Keratinocyte (primary cell): ENCODE measurements around the gene NDUFS2. TPM values are rescaled to one million over a fixed set of nuclear protein-coding genes. Genes with fewer than 3 reads are reported as not detected.

Experiments
- DNase-seq: peaks from one replicate; pipeline ENCODE4 v3.0.0-alpha.2; 2011; ENCODE audit warnings: low read depth, missing footprints, low spot score
- FAIRE-seq: peaks from 2 replicates; lab custom pipeline; 2011; peaks lifted over from hg19 to GRCh38; lab: Jason Lieb, UNC
- H2AFZ ChIP-seq: 2 replicates; pipeline ENCODE4 v1.6.0; 2012; ENCODE audit warnings: low read length, control low read depth, inconsistent platforms; ENCODE audit not compliant: control insufficient read depth
- H3K27ac ChIP-seq: 2 replicates; pipeline ENCODE4 v1.5.1; 2011; ENCODE audit warnings: low read length; ENCODE audit not compliant: control insufficient read depth, insufficient read depth
- H3K27me3 ChIP-seq: 3 replicates; pipeline ENCODE4 v1.6.0; 2011; ENCODE audit warnings: low read length; ENCODE audit not compliant: control insufficient read depth, insufficient read depth; ENCODE audit errors: extremely low read depth
- H3K36me3 ChIP-seq, 2 experiments: 2 replicates in 1 of 2; 3 replicates in 1 of 2; pipeline ENCODE4 v1.5.1; 2011; ENCODE audit warnings: low read length in 2 of 2, mild to moderate bottlenecking in 1 of 2; ENCODE audit not compliant: control insufficient read depth in 2 of 2, insufficient read depth in 2 of 2; ENCODE audit errors: extremely low read depth in 1 of 2
- H3K4me1 ChIP-seq: 3 replicates; pipeline ENCODE4 v1.5.1; 2011; ENCODE audit warnings: low read length; ENCODE audit not compliant: control insufficient read depth, insufficient read depth; ENCODE audit errors: extremely low read depth
- H3K4me2 ChIP-seq: 3 replicates; pipeline ENCODE4 v1.6.0; 2011; ENCODE audit warnings: low read depth, low read length; ENCODE audit not compliant: control insufficient read depth, insufficient read depth; ENCODE audit errors: extremely low read depth
- H3K4me3 ChIP-seq, 3 experiments: fragments of 200-600 bp in 1 of 3; sonication (generic) in 1 of 3; 2 replicates in 2 of 3; 3 replicates in 1 of 3; pipeline ENCODE4 v1.5.1; 2011 to 2016; ENCODE audit warnings: low read length in 3 of 3, mild to moderate bottlenecking in 3 of 3, control low read depth in 2 of 3, inconsistent platforms in 1 of 3, low read depth in 1 of 3, mixed read lengths in 1 of 3, mixed run types in 1 of 3, moderate library complexity in 1 of 3; ENCODE audit not compliant: control insufficient read depth in 2 of 3, insufficient read depth in 2 of 3; ENCODE audit errors: extremely low read depth in 1 of 3
- H3K79me2 ChIP-seq: 2 replicates; pipeline ENCODE4 v1.6.0; 2012; ENCODE audit warnings: low read length; ENCODE audit not compliant: control insufficient read depth, insufficient read depth
- H3K9ac ChIP-seq: 3 replicates; pipeline ENCODE4 v1.6.0; 2011; ENCODE audit warnings: low read length; ENCODE audit not compliant: control insufficient read depth, insufficient read depth; ENCODE audit errors: extremely low read depth
- H3K9me1 ChIP-seq: 3 replicates; pipeline ENCODE4 v1.6.0; 2011; ENCODE audit warnings: low read length; ENCODE audit not compliant: control insufficient read depth, insufficient read depth; ENCODE audit errors: extremely low read depth
- H3K9me3 ChIP-seq: 2 replicates; pipeline ENCODE4 v1.5.1; 2012; ENCODE audit warnings: low read depth, low read length; ENCODE audit not compliant: control insufficient read depth
- H4K20me1 ChIP-seq: 3 replicates; pipeline ENCODE4 v1.6.0; 2011; ENCODE audit warnings: low read length; ENCODE audit not compliant: control insufficient read depth, insufficient read depth; ENCODE audit errors: extremely low read depth
- EZH2 ChIP-seq: IDR thresholded peaks from one replicate; pipeline ENCODE4 v1.6.1; 2012; ENCODE audit warnings: inconsistent platforms, mild to moderate bottlenecking, low read length, moderate library complexity
- dilution Hi-C: fragments of 300-500 bp; cut with MboI; formaldehyde crosslinking; loops from one replicate; pipeline ENCODE4 v1.7.0; 2020; ENCODE audit warnings: low sequenced_read_pairs; ENCODE audit not compliant: extremely low pct_ligation_motif_present
- polyA plus RNA-seq, 5 experiments: library from polyadenylated mRNA; depleted of rRNA in 3 of 5; stranded (reverse) in 3 of 5; stranded (forward) in 1 of 5; unstranded in 1 of 5; fragments of >200 nt; gene quantifications; 1 replicate in 1 of 5; 2 replicates in 3 of 5; 3 replicates in 1 of 5; pipeline versions ENCODE4 v1.2.1 to v1.2.3, GENCODE V29; 2011 to 2012; ENCODE audit warnings: missing spikeins in 2 of 5, low read depth in 1 of 5, low replicate concordance in 1 of 5
- TF ChIP-seq, protein P1 (sequence below), 3 experiments: IDR thresholded peaks in 1 of 3; conservative IDR thresholded peaks in 1 of 3; optimal IDR thresholded peaks in 1 of 3; 2 replicates in 2 of 3; 3 replicates in 1 of 3; pipeline versions ENCODE3 to v1.5.1; 2011; ENCODE audit warnings: low read length in 3 of 3, mild to moderate bottlenecking in 3 of 3, moderate library complexity in 2 of 3, control low read depth in 1 of 3, inconsistent platforms in 1 of 3; ENCODE audit not compliant: insufficient read depth in 2 of 3; ENCODE audit errors: extremely low read depth in 1 of 3

Gene NDUFS2
- polyA plus RNA-seq, 1 donor (not counting 4 experiments of a cell fraction or from before 2014, with no cell fraction given), result 136 TPM

DNA sequence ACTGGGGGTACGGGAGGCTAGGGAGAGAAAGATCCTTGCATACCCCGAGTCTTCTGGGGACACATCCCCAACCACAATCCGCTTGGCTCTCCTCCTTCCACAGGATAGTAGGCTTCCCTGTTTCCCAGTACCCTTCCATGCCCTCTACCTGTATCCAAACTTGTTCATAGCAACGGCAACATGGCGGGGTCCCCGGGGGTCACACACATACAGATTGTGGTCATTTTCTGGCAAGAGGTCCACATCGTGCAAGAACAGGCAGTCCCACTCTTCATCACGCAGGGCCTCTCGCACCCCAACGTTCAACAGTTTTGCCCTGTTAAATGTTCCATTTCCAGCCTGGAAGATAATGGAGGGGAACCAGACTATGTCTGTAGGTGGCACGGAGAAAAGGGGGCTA lies 28.5 kb upstream of the NDUFS2 start:
- no peak overlapping the region for H3K9ac ChIP-seq
- H3K4me3 ChIP-seq, result no peak overlapping the region
- H3K9me1 ChIP-seq, result no peaks in the 10 kb centered on the region
- peaks cover 13% of the 10 kb centered on the region for H3K4me1 ChIP-seq
- no peak overlapping the region for H3K27ac ChIP-seq
- no peak overlapping the region for H3K4me2 ChIP-seq
- peaks cover 16% of the 10 kb centered on the region for H3K79me2 ChIP-seq
- H3K9me3 ChIP-seq, result no peaks in the 10 kb centered on the region
- no peak for FAIRE-seq
- TF ChIP-seq, protein P1, sequence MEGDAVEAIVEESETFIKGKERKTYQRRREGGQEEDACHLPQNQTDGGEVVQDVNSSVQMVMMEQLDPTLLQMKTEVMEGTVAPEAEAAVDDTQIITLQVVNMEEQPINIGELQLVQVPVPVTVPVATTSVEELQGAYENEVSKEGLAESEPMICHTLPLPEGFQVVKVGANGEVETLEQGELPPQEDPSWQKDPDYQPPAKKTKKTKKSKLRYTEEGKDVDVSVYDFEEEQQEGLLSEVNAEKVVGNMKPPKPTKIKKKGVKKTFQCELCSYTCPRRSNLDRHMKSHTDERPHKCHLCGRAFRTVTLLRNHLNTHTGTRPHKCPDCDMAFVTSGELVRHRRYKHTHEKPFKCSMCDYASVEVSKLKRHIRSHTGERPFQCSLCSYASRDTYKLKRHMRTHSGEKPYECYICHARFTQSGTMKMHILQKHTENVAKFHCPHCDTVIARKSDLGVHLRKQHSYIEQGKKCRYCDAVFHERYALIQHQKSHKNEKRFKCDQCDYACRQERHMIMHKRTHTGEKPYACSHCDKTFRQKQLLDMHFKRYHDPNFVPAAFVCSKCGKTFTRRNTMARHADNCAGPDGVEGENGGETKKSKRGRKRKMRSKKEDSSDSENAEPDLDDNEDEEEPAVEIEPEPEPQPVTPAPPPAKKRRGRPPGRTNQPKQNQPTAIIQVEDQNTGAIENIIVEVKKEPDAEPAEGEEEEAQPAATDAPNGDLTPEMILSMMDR (optimal IDR thresholded peaks at IDR 0.05 in 1 of 3, IDR thresholded peaks at IDR 0.05 in 1 of 3, conservative IDR thresholded peaks at IDR 0.05 in 1 of 3; ENCODE audit: extremely low read depth in 1 of 3, insufficient read depth in 2 of 3, low read length in 3 of 3), result no peak
- TF ChIP-seq EZH2, result no peak
- no peak for DNase-seq
- H4K20me1 ChIP-seq, result no peaks in the 10 kb centered on the region
- H3K27me3 ChIP-seq, result no peaks in the 10 kb centered on the region
- dilution Hi-C loops, result no loop called here
- peaks cover 25 to 39% of the 10 kb centered on the region in 2 experiments for H3K36me3 ChIP-seq
- no peak overlapping the region for H2AFZ ChIP-seq

DNA sequence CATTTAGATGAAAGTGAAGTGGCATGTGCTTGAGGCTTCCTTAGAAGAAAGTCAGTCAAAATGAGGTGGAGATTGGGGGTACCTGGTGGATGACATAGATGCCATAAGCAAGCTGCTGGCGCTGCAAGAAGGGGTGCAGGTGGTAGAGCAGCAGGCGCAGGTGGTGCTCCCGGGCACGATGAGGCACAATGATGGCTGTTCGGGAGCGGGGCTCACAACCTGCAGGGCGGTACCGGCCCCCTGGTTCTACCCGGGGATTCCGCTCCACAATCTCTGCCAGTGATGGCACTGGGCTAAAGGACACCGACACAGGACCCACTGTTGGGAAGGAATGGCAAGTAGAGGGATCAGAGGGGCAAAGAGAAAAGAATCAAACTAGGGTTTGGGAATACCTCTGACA lies 27.3 kb upstream of the NDUFS2 start:
- Histone ChIP-seq H3K4me1 (peaks cover 13% of the 10 kb centered on the region), H3K79me2 (peaks cover 16% of the 10 kb centered on the region), H2AFZ (no peak overlapping the region), H3K36me3 (peaks cover 19 to 35% of the 10 kb centered on the region in 2 experiments), H3K27ac (no peak overlapping the region), H4K20me1 (no peaks in the 10 kb centered on the region), H3K9ac (no peak overlapping the region), H3K9me1 (no peaks in the 10 kb centered on the region), H3K4me2 (no peak overlapping the region), H3K27me3 (no peaks in the 10 kb centered on the region), H3K9me3 (no peaks in the 10 kb centered on the region), H3K4me3 (no peak overlapping the region)
- dilution Hi-C loops, result no loop called here
- no peak for DNase-seq
- no peak for FAIRE-seq
- no peak for TF ChIP-seq EZH2
- TF ChIP-seq, protein P1 (optimal IDR thresholded peaks at IDR 0.05 in 1 of 3, IDR thresholded peaks at IDR 0.05 in 1 of 3, conservative IDR thresholded peaks at IDR 0.05 in 1 of 3; ENCODE audit: extremely low read depth in 1 of 3, insufficient read depth in 2 of 3, low read length in 3 of 3), result no peak
